Amniotic epithelial cell (primary cell): Measurements from ENCODE around the gene DSG3.
"Not testable (repeated sequence)": the region's sequence is repeated elsewhere in the genome, so short reads cannot be mapped to it uniquely, and the experiment has no call there.

Source experiments
- DNase-seq: peaks from one replicate; pipeline ENCODE4 v3.0.0-alpha.2; 2010; ENCODE audit warnings: low read depth

The DSG3 gene

GRCh38 chr18:31493171-31493570, 45.6 kb downstream of the DSG3 start:
- no peak for DNase-seq

GRCh38 chr18:31493941-31494340, 46.4 kb downstream of the DSG3 start:
- DNase-seq = no peak

GRCh38 chr18:31494705-31495244, 47.2 kb downstream of the DSG3 start:
- not testable (repeated sequence) for DNase-seq

GRCh38 chr18:31497404-31497835, 49.9 kb downstream of the DSG3 start:
- DNase-seq = no peak

GRCh38 chr18:31497836-31498573, 50.5 kb downstream of the DSG3 start, which contains the start of gene DSG2:
Gene DSG2 (plus strand): TSS chr18:31498177. CDS start chr18:31498252, 75 bp downstream.
- peak; percentile 25 for DNase-seq

- peak; percentile 26 for DNase-seq
These were observed 51.3 kb downstream of the DSG3 start for GRCh38 chr18:31498574-31499524.

GRCh38 chr18:31500051-31500688, 52.6 kb downstream of the DSG3 start:
- DNase-seq = no peak

- no peak for DNase-seq
These were observed 55.5 kb downstream of the DSG3 start for GRCh38 chr18:31503011-31503410.

- no peak for DNase-seq
These were observed 57.1 kb downstream of the DSG3 start for GRCh38 chr18:31504455-31505147.

GRCh38 chr18:31505156-31505555, 57.6 kb downstream of the DSG3 start:
- DNase-seq = no peak

GRCh38 chr18:31506024-31506742, 58.6 kb downstream of the DSG3 start:
- peak; percentile 67 for DNase-seq

- not testable (repeated sequence) for DNase-seq
These were observed 59.6 kb downstream of the DSG3 start for GRCh38 chr18:31507124-31507523.

- DNase-seq = peak; percentile 43
These were observed 61.2 kb downstream of the DSG3 start for GRCh38 chr18:31508781-31509180.

- no peak for DNase-seq
These were observed 62.0 kb downstream of the DSG3 start for GRCh38 chr18:31509571-31509970.

- peak; percentile 40 for DNase-seq
These were observed 62.8 kb downstream of the DSG3 start for GRCh38 chr18:31510319-31510718.

GRCh38 chr18:31511098-31511497, 63.6 kb downstream of the DSG3 start:
- DNase-seq = peak; percentile 21

- peak; percentile 90 for DNase-seq
These were observed 64.7 kb downstream of the DSG3 start for GRCh38 chr18:31512203-31512764.

GRCh38 chr18:31513189-31513935, 65.8 kb downstream of the DSG3 start:
- DNase-seq = peak; percentile 81

GRCh38 chr18:31516437-31516836, 68.9 kb downstream of the DSG3 start:
- no peak for DNase-seq

GRCh38 chr18:31526374-31526773, 78.8 kb downstream of the DSG3 start:
- DNase-seq = no peak
